Heart right ventricle (tissue), 16 donors: ENCODE results near the gene EFCAB11. TPM values are rescaled to one million over a fixed set of nuclear protein-coding genes. Genes with fewer than 3 reads are reported as not detected.

Source experiments
- ATAC-seq, 8 donors: fragments of 200-7000 bp; cut with Tn5 transposase; one replicate each; pipeline ENCODE4 v1.9.1; 2020; ENCODE audit warnings: mild to moderate bottlenecking in 8 of 8, moderate library complexity in 8 of 8, moderate number of reproducible peaks in 1 of 8
- DNase-seq, 2 donors: peaks; one replicate each; pipeline ENCODE4 v3.0.0-alpha.2; 2020
- H3K27ac ChIP-seq, 10 donors: fragments of 200-600 bp; sonication (generic) in 2 of 10; one replicate each; pipeline versions ENCODE4 v1.5.0 to v1.8.0; 2020 to 2022; ENCODE audit warnings: mild to moderate bottlenecking in 3 of 10
- H3K27me3 ChIP-seq, 7 donors: fragments of 200-600 bp; one replicate each; pipeline ENCODE4 v1.8.0; 2021 to 2022; ENCODE audit warnings: mild to moderate bottlenecking in 2 of 7
- H3K36me3 ChIP-seq, 9 donors: fragments of 200-600 bp; sonication (generic) in 1 of 9; one replicate each; pipeline versions ENCODE4 v1.5.0 to v1.8.0; 2020 to 2022; ENCODE audit warnings: mild to moderate bottlenecking in 2 of 9
- H3K4me1 ChIP-seq, 9 donors: fragments of 200-600 bp; sonication (generic) in 1 of 9; one replicate each; pipeline versions ENCODE4 v1.5.0 to v1.8.0; 2020 to 2022; ENCODE audit warnings: mild to moderate bottlenecking in 4 of 9
- H3K4me3 ChIP-seq, 10 donors: fragments of 200-600 bp; sonication (generic) in 2 of 10; one replicate each; pipeline versions ENCODE4 v1.5.0 to v1.8.0; 2020 to 2022; ENCODE audit warnings: mild to moderate bottlenecking in 7 of 10, moderate library complexity in 2 of 10
- H3K9me3 ChIP-seq, 11 donors: fragments of 200-600 bp in 10 of 11; sonication (generic) in 2 of 11; one replicate each; pipeline versions ENCODE4 v1.5.0 to v1.8.0; 2013 to 2022; ENCODE audit warnings: mild to moderate bottlenecking in 2 of 11, control low read depth in 1 of 11, moderate library complexity in 1 of 11
- WGBS, 2 donors: extraction: QIAGEN DNeasy Blood & Tissue Kit; methylation state at CpG; one replicate each; pipeline ENCODE4 v1.1.7; 2013; ENCODE audit warnings: inconsistent platforms in 1 of 2; 5-methylcytosine and 5-hydroxymethylcytosine counted together
- intact Hi-C, 10 donors: fragments of 100-400 bp; cut with DNase I; formaldehyde crosslinking; loops; one replicate each; pipeline versions ENCODE4 v1.11.1 to v1.14.2; 2022
- polyA plus RNA-seq, 2 donors: library from polyadenylated mRNA; stranded (reverse); fragments of 200-250 nt; gene quantifications; one replicate each; pipeline ENCODE4 v1.2.3, GENCODE V29; 2013
- total RNA-seq, 10 donors: library from RNA; stranded (reverse); fragmentation: NEBNext Ultra II Directional in 3 of 10; extraction: Animal tissue kit (Norgen Biotek cat#: 25700) in 3 of 10; gene quantifications; one replicate each; pipeline versions ENCODE4 v1.2.1 to v1.2.4, GENCODE V29; 2021 to 2023
- TF ChIP-seq, protein P1 (sequence below), 9 donors: fragments of 200-600 bp; sonication (generic) in 2 of 9; IDR thresholded peaks; one replicate each; pipeline versions ENCODE4 v1.5.0 to v1.8.0; 2021 to 2022; ENCODE audit warnings: antibody characterized with exemption in 9 of 9, mild to moderate bottlenecking in 5 of 9, moderate library complexity in 1 of 9
- donor health status: Arrhythmogenic right ventricular cardiomyopathy.
- donor health status: ischemic (EF 13 %, LVEDD 7.1; RV severe dilation, severe dysfunction).
- donor health status: healthy with polysubstance abuse.
- donor health status: DM: no; HTN: yes; CAD: no.
- donor health status: DM: no; HTN: no; CAD: no.
- donor health status: ischemic (EF 25% LVEDD 6.9; RV normal size, moderate dysfunction).
- donor health status: ischemic (EF 25% LVEDD 5.7; RV mildly dilated, moderate dysfunction).
- donor health status: healthy.
- donor health status: DM: yes; HTN: yes; CAD: no.
- donor health status: Ischemic cardiomyopathy.
- donor health status: ischemic (EF 35%, LVEDD 5.7; RV mildly dilated, moderate dysfunction).
- donor health status: nonischemic (EF 11% LVEDD 7.7; RV severe dilation, severe dysfunction).
- donor health status: DM: yes; HTN: yes; CAD: no.
- donor health status: PGD.
- donor health status: ischemic (EF 29% LVEDD 5.4; RV normal size, mild dysfunction).
- donor health status: nonischemic (EF 23%, LVEDD 6.1; RV moderate dilation, normal function).

EFCAB11 gene
- total and polyA plus RNA-seq, 12 donors = 0.95 to 6.7 (median 3.4) TPM

DNA sequence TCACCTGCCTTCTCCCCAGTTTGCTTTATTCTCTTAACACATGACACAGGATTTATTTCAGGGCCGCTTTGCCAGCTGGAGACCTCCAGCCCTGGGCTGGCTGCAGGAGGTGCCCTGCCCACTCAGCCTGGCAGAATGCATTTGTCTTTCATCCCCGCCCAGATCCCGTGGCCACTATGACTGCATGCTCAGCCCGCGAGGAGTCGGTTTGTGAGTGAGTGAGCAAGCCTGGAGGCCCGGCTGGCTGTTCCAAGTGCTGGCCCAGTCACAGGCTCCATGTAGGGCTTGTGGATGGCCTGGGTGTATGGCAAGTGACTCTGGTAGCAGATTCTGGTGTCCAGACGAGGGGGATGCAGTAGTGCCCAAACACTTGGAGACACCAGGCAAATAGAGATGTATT lies 3.3 kb upstream of the EFCAB11 start:
- Histone ChIP-seq H3K4me3 (no peak overlapping the region), H3K27ac (no peak overlapping the region), H3K9me3 (no peaks in the 10 kb centered on the region), H3K36me3 (peaks cover 0 to 14% (median 0%) of the 10 kb centered on the region in 9 donors), H3K4me1 (peaks cover 0 to 33% (median 13%) of the 10 kb centered on the region in 9 donors), H3K27me3 (no peaks in the 10 kb centered on the region)
- ATAC-seq = no peak
- no peak for DNase-seq
- TF ChIP-seq, protein P1, sequence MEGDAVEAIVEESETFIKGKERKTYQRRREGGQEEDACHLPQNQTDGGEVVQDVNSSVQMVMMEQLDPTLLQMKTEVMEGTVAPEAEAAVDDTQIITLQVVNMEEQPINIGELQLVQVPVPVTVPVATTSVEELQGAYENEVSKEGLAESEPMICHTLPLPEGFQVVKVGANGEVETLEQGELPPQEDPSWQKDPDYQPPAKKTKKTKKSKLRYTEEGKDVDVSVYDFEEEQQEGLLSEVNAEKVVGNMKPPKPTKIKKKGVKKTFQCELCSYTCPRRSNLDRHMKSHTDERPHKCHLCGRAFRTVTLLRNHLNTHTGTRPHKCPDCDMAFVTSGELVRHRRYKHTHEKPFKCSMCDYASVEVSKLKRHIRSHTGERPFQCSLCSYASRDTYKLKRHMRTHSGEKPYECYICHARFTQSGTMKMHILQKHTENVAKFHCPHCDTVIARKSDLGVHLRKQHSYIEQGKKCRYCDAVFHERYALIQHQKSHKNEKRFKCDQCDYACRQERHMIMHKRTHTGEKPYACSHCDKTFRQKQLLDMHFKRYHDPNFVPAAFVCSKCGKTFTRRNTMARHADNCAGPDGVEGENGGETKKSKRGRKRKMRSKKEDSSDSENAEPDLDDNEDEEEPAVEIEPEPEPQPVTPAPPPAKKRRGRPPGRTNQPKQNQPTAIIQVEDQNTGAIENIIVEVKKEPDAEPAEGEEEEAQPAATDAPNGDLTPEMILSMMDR (IDR thresholded peaks at IDR 0.05) = no peak
- intact Hi-C loops = no loop called here
- WGBS, 2 donors = 96 to 97% methylated on average over 8 of the region's 8 CpGs

DNA sequence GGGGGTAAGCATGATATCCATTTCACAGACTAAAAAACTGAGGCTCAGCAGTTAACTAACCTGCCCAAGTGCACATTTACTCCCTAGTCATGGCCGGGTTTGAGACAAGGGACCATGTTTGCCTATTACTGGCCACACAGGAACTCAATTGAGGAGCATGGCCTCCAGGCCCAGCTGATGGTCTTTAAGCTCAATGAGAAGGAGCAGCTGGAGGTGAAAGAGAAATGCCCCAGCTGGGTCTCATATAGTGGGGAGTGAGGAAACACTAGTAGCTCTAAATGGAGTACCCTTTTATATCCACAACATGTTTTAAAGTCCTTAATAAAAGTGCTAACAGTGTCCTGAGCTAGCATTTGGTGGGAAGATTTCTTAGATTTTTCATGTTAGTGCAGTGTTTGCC lies 2.8 kb upstream of the EFCAB11 start:
- intact Hi-C loops = no loop called here
- 87 to 88% methylated on average over 1 of the region's 1 CpG for WGBS, 2 donors
- ATAC-seq (no peak), DNase-seq (no peak)
- Histone ChIP-seq H3K27ac (peak overlapping the region in 1 of 10 donors; percentile 94), H3K4me3 (no peak overlapping the region), H3K27me3 (no peaks in the 10 kb centered on the region), H3K9me3 (no peaks in the 10 kb centered on the region), H3K36me3 (peaks cover 0 to 16% (median 0%) of the 10 kb centered on the region in 9 donors), H3K4me1 (peaks cover 0 to 33% (median 13%) of the 10 kb centered on the region in 9 donors)
- TF ChIP-seq, protein P1 (IDR thresholded peaks at IDR 0.05) = no peak

DNA sequence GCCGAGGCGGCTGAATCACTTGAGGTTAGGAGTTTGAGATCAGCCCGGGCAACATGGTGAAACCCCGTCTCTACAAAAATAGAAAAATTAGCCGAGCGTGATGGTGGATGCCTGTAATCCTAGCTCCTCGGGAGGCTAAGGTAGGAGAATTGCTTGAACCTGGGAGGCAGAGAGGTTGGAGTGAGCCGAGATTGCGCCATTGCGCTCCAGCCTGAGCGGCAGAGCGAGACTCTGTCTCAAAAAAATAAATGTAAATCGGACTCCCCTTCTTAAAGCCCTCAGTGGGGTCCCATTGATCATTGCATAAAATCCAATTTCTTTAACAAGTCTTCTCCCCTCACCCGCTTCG lies 2.1 kb upstream of the EFCAB11 start:
- Histone ChIP-seq H3K4me3 (peak overlapping the region; percentile 59 to 99 (median 84)), H3K27ac (peak overlapping the region in 9 of 10 donors; percentile 62 to 94 (median 78)), H3K36me3 (peaks cover 0 to 15% (median 0%) of the 10 kb centered on the region in 9 donors), H3K27me3 (no peaks in the 10 kb centered on the region), H3K4me1 (peaks cover 0 to 33% (median 13%) of the 10 kb centered on the region in 9 donors), H3K9me3 (no peaks in the 10 kb centered on the region)
- DNase-seq = no peak
- no peak for ATAC-seq
- 30 to 37% methylated on average over 15 of the region's 15 CpGs for WGBS, 2 donors
- intact Hi-C loops = no loop called here
- TF ChIP-seq, protein P1 (IDR thresholded peaks at IDR 0.05) = no peak

DNA sequence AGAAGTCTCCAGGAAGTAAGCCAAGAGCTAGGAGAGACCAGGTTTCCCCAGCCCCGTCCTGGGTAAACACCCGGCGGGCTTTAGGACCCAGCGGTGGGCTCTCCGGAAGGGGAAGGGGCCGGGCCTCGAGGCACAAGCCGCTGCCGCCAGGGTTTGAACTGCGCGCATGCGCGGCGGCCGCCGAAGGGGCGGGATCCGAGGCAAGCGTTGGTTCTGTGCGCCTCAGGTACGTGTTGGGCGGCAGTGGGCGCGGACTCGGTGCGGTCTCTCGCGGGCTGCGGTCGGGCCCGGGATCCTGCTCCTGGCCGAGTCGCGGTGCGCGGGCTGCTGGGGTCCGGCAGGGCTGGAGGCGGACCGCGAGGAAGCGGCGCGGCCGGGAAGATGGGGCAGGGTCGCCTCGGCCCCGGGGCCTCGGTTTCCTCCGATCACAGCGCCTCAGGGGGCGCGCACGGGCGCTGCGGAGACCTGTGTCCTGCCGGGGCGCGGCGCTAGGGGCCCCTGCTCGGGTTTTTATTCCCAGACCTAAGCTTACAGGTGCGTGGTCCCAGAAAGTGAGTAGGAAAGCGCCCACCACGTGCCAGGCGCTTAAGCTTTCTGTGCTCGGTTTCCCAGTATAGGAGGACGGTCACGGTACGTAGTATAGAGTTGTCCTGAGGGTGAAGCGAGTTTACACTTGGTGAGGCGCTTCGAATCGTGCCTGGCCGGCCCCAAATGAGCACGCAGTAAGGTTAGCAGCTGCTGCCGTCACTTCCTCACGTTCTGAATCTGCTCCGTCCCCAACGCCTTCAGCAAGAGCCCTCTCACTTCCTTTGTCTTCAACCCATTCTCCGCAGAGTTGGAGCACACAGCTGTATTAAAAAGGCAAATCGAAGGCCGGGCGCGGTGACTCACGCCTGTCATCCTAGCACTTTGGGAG lies 1.5 kb upstream of the EFCAB11 start, which contains the start of gene TDP1:
TSS of gene TDP1 (plus strand) at position 183 of the 916 bp plus-strand sequence. CDS start 7,188 bp downstream, outside the sequence.
- Histone ChIP-seq H3K4me3 (peak within 1 kb of the TSS; percentile 59 to 99 (median 84)), H3K4me1 (peaks cover 0 to 33% (median 13%) of the 10 kb centered on the region in 9 donors), H3K27ac (peak within 1 kb of the TSS; percentile 5 to 94 (median 76)), H3K27me3 (no peaks in the 10 kb centered on the region), H3K36me3 (peaks cover 0 to 15% (median 0%) of the 10 kb centered on the region in 9 donors), H3K9me3 (no peaks in the 10 kb centered on the region)
- intact Hi-C loops = no loop called here
- ATAC-seq (peak; percentile 91 to 96 (median 94)), DNase-seq (peak; percentile 96 to 97)
- TF ChIP-seq, protein P1 (IDR thresholded peaks at IDR 0.05) = peak in 3 of 9 donors; percentile 17 to 38 (median 25)
- 0% methylated on average over 67 to 84 of the region's 84 CpGs for WGBS, 2 donors
